HEK293 (cell line): Measurements from ENCODE around the gene FRMD5.

Experiments used
- CTCF ChIP-seq: fragments of 450-650 bp; formaldehyde crosslinking; IDR thresholded peaks from 2 replicates; pipeline ENCODE4 v1.5.1; 2016; ENCODE audit warnings: missing biosample characterization, missing genetic modification characterization
- PRDM4 ChIP-seq: fragments of 450-650 bp; formaldehyde crosslinking; IDR thresholded peaks from 2 replicates; pipeline ENCODE4 v1.5.1; 2017; ENCODE audit warnings: missing biosample characterization, missing genetic modification characterization
- SP7 ChIP-seq: fragments of 450-650 bp; formaldehyde crosslinking; IDR thresholded peaks from 2 replicates; pipeline ENCODE4 v1.5.1; 2016; ENCODE audit warnings: missing biosample characterization, missing genetic modification characterization
- ZNF184 ChIP-seq: fragments of 450-650 bp; IDR thresholded peaks from 2 replicates; pipeline ENCODE4 v1.5.1; 2018; ENCODE audit warnings: missing biosample characterization, mild to moderate bottlenecking, missing genetic modification characterization
- ZNF24 ChIP-seq: fragments of 450-650 bp; formaldehyde crosslinking; IDR thresholded peaks from 2 replicates; pipeline ENCODE4 v1.5.1; 2016; ENCODE audit warnings: missing biosample characterization, missing genetic modification characterization
- ZNF791 ChIP-seq: fragments of 450-650 bp; formaldehyde crosslinking; IDR thresholded peaks from 2 replicates; pipeline ENCODE4 v1.5.1; 2016; ENCODE audit warnings: missing biosample characterization, missing genetic modification characterization
- ZSCAN5A ChIP-seq: fragments of 450-650 bp; formaldehyde crosslinking; IDR thresholded peaks from 2 replicates; pipeline ENCODE4 v1.5.1; 2016; ENCODE audit warnings: missing biosample characterization, missing genetic modification characterization

GRCh38 chr15:44084770-44085169, 110.3 kb downstream of the FRMD5 start:
- TF ChIP-seq CTCF (no peak), SP7 (no peak), ZNF24 (tag by site-specific recombination) (no peak), PRDM4 (tag by site-specific recombination) (no peak), ZSCAN5A (no peak), ZNF791 (no peak), ZNF184 (tag by site-specific recombination) (no peak)
